Tracheal epithelial cell (primary cell): ENCODE results near the gene MCM5. TPM values are rescaled to one million over a fixed set of nuclear protein-coding genes. Genes with fewer than 3 reads are reported as not detected.

ENCODE experiments used
- total RNA-seq: library from RNA; depleted of rRNA; stranded (reverse); fragments of >200 nt; gene quantifications from 2 replicates; pipeline ENCODE4 v1.2.1, GENCODE V29; 2014

MCM5 gene
- total RNA-seq = 12.1 and 15.2 TPM in 2 replicates

GRCh38 chr22:35399678-35400500 lies at the start of gene MCM5:
Gene MCM5 (plus strand): TSS chr22:35400140. CDS start chr22:35400439, 299 bp downstream.

DNA sequence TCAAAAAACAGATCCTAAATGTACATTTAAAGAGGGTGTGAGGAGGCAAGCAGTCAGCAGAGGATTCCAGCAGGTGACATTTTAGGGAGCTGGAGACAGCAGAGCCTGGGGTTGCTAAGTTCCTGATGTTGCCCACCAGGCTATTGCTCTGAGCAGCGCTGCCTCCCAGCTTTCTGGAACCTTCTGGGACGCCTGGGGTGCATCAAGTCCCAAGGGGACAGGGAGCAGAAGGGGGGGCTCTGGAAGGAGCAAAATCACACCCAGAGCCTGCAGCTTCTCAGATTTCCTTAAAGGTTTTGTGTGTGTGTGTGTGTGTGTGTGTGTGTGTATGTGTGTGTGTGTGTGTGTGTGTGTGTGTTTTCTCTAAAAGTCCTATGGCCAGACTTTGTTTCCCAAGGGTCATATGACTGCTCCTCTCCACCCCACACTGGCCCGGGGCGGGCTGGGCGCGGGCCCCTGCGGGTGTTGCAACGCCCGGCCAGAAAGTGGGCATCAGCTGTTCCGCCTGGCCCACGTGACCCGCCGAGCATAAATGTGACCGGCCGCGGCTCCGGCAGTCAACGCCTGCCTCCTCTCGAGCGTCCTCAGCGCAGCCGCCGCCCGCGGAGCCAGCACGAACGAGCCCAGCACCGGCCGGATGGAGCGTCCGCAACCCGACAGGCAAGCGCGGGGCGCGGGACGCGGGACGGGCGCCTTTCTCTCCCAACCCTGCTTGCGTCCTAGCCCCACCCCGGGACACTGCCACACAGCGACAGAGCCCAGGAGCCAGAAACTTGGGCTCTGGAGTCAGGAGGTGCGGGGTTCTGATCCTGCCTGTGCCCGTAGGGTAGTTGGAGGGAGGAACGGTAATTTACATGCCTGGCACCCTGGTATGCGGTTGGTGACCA lies 19.2 kb upstream of the MCM5 start, which contains the start of gene HMOX1:
Gene HMOX1 (plus strand): TSS at position 560 of the 887 bp plus-strand sequence. CDS start 78 bp downstream, at position 638.

Other genes starting within 250 kb of the MCM5 start
- 9.2 and 11.6 TPM in 2 replicates for gene HMGXB4, start 142.6 kb upstream of the MCM5 start, total RNA-seq
- 26.4 and 29.6 TPM in 2 replicates for gene TOM1, start 100.2 kb upstream of the MCM5 start, total RNA-seq
- gene HMOX1, start 19.0 kb upstream of the MCM5 start, total RNA-seq = 1.7 and 26.7 TPM in 2 replicates
- 0.43 and 0.48 TPM in 2 replicates for gene RASD2, start 140.7 kb downstream of the MCM5 start, total RNA-seq
- not detected in 2 replicates for gene MB, start 217.2 kb downstream of the MCM5 start, total RNA-seq
- 9.8 and 20.7 TPM in 2 replicates for gene APOL6, start 248.3 kb downstream of the MCM5 start, total RNA-seq